HG02763 (cell line): Measurements from ENCODE around the gene ARMC3.
"Not testable (repeated sequence)": the region's sequence is repeated elsewhere in the genome, so short reads cannot be mapped to it uniquely, and the experiment has no call there.

ENCODE experiments used
- ATAC-seq: cut with Tn5 transposase; IDR thresholded peaks from one replicate; pipeline ENCODE4 v1.9.1; 2021; ENCODE audit warnings: mild to moderate bottlenecking, moderate library complexity; ENCODE audit not compliant: unreplicated experiment

ARMC3 gene

GRCh38 chr10:22927166-22927565 lies 687 bp upstream of the ARMC3 start:
- no peak for ATAC-seq

- ATAC-seq: not testable (repeated sequence)
These were observed 1.2 kb downstream of the ARMC3 start for GRCh38 chr10:22929053-22929452.

- peak; percentile 59 for ATAC-seq
These were observed 4.1 kb downstream of the ARMC3 start for GRCh38 chr10:22931948-22932347.

- ATAC-seq: no peak
These were observed 4.9 kb downstream of the ARMC3 start for GRCh38 chr10:22932626-22933370.

- no peak for ATAC-seq
These were observed 6.9 kb downstream of the ARMC3 start for GRCh38 chr10:22934726-22935125.

GRCh38 chr10:22942437-22942836 lies 14.6 kb downstream of the ARMC3 start:
- no peak for ATAC-seq

- ATAC-seq: peak; percentile 77
These were observed 18.3 kb downstream of the ARMC3 start for GRCh38 chr10:22945934-22946673.

GRCh38 chr10:22954970-22955369 lies 27.1 kb downstream of the ARMC3 start:
- no peak for ATAC-seq

- ATAC-seq: no peak
These were observed 30.5 kb downstream of the ARMC3 start for GRCh38 chr10:22958338-22958737.

GRCh38 chr10:22959292-22959691 lies 31.4 kb downstream of the ARMC3 start:
- ATAC-seq: no peak

GRCh38 chr10:22959950-22960349 lies 32.1 kb downstream of the ARMC3 start:
- no peak for ATAC-seq

- no peak for ATAC-seq
These were observed 35.0 kb downstream of the ARMC3 start for GRCh38 chr10:22962817-22963216.

GRCh38 chr10:22969704-22970103 lies 41.9 kb downstream of the ARMC3 start:
- no peak for ATAC-seq

- no peak for ATAC-seq
These were observed 48.7 kb downstream of the ARMC3 start for GRCh38 chr10:22976534-22976933.

GRCh38 chr10:22977751-22978150 lies 49.9 kb downstream of the ARMC3 start:
- ATAC-seq: no peak

- no peak for ATAC-seq
These were observed 50.4 kb downstream of the ARMC3 start for GRCh38 chr10:22978287-22978686.

GRCh38 chr10:22978918-22979317 lies 51.1 kb downstream of the ARMC3 start:
- ATAC-seq: no peak

GRCh38 chr10:22980822-22981221 lies 53.0 kb downstream of the ARMC3 start:
- ATAC-seq: no peak

GRCh38 chr10:22984066-22984465 lies 56.2 kb downstream of the ARMC3 start:
- ATAC-seq: no peak

GRCh38 chr10:22986771-22987542 lies 59.1 kb downstream of the ARMC3 start:
- ATAC-seq: peak; percentile 56

- peak; percentile 57 for ATAC-seq
These were observed 60.9 kb downstream of the ARMC3 start for GRCh38 chr10:22988581-22989360.
